Stimulated activated CD4-positive, alpha-beta T cell treated with anti-CD3 and anti-CD28 coated beads, Interleukin-12 subunit alpha, Interleukin-12 subunit beta, amount 100 ng/mL, for 24 hours (primary cell): ENCODE measurements around the gene MFAP3L.
"Not testable (repeated sequence)": the region's sequence is repeated elsewhere in the genome, so short reads cannot be mapped to it uniquely, and the experiment has no call there.

Experiments used
- DNase-seq, 2 experiments: peaks; one replicate each; pipeline ENCODE4 v3.0.0-alpha.2; 2020; ENCODE audit warnings: low read depth in 2 of 2

Gene MFAP3L

DNA sequence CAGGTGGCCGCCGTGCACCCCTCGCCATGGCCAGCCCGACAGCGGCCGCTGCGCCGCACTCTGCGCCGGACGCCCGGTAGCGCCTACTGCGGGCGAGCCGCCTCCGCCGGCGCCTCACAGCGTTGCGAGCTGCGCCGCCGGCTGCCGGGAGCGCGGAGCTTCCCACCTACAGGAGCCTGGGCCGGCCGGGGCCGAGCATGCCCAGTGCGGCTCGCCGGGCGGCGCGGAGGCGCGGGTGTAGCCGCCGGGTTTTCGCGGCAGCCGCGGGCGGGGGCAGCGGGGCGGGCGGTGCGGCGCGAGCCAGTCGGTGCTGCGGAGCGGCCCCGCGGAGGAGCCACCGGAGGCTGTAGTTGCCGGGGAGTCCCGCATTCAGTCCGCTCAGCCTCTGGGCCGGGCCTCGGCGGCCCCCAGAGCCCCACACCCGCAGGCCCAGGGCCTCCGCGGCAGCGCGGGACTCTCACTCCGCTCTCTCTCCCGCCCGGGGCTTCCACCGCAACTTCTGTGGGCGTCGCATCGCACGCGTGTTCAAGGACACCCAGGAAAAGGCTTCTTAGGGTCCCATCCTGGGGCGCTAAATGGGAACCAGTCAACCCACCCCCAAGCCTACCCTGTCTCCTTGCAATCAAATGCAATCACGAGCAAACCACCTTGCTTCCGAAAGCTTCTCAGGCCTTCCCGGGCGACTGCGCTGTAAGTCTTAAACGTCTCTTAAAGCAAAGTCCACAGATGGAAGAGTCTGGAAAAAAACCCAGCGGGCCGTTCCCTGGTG is at the start of gene MFAP3L:
TSS of gene MFAP3L (minus strand) at position 143 of the 769 bp plus-strand sequence. CDS start 20,518 bp downstream, outside the sequence.
- DNase-seq = peak; percentile 64 to 67

DNA sequence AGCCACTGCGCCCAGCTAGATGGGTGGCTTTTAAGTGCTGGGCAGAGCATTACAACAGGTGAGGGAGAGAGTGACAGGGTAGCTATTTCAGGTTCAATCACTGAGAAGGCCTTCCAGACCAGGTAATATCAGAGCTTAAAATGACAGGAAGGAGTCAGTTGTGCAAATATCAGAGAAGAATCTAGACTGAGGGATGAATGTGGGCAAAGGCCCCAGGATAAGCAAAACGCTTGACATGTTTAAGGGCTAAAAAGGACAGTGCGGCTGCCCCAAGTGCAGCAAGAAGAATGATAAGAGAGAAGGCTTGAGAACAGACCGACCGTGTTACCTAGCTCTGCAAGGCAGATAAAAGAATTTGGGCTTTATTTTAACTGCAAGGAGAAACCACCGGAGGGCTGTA is 45.0 kb upstream of the MFAP3L start:
- no peak for DNase-seq

DNA sequence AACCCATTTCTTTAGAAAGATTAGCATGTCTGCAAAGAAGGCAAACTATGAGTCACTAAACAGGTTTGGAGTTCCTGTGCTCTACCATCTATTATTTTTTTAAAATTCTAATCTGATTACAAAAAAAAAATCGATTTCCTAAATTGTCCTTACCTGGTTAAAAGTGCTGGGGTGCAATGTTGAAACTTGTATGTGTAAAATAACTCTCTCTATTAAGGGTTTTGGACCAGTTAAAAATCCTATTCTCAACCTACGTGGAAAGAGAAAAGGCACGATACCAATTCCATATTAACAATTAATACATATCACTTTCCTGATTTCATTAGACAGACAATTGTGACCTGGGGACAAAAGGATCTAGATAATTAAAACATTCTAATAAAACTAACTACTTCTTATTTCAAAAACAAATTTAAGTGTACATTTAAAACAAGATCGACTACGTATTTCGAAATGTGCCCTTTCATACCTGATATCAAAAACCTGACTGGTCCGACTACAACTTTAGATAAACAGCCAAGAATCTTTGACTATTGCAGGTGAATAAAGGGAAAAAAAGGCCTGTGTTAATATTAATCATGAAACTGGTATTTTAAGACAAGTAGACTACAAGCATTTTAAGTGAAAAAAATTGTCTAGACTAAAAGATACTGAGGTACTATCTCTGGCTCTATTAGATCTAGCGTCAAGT is 42.4 kb upstream of the MFAP3L start:
- no peak for DNase-seq

DNA sequence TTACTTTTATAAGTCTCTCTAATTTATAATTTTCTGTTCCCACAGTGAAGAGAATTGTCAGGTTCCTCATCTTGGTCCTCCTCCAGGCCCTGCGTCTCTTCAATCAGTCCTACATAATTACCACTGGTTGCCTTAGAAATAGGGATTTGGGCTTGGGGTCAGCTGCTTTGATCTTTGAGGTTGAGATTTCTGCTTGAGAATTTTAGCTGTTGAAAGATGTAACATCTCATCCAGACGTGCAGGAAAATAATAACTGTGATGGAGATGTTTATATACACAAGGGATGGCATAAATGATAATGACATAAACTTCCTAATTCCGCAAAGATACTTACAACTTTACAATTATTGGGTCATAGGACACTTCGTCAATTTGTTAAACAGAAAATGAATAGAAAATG is 33.2 kb upstream of the MFAP3L start:
- no peak for DNase-seq

DNA sequence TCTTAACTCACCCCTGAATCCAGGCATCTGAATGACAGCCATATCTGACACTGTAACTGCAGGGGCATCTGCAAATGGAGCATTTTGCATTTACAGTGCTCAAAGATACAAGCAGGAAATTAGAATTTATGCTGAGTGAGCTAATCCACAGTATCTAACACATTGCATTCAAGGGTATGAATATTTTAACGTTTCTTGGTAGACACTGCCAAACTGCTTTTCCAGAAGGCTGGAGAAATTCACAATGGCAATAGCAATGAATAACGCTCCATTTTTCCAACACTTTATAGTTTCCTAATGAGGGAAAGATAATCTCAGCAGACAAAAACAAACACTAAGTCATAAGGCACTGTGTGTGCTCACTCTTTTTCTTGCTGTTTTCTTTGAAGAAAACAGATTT is 32.6 kb upstream of the MFAP3L start:
- DNase-seq = no peak

DNA sequence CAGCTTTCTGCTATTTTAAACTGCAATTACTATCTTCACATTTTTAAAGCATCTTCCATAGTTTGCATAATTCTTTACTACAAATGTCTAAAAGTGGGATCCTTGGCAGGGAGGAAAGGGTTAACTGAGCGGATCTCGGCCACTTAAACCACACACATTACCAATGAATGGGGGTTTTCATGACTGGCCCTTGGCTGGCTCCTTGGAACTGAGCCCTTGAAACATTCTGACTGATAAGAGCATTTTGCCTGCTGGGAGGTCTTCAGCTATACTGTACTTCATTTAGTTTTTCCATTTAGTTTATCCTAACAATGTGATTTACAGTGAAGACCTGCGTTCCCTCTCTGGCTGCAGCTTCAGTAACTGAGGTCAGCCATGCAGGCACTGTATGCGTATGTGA is 31.7 kb upstream of the MFAP3L start:
- no peak for DNase-seq

DNA sequence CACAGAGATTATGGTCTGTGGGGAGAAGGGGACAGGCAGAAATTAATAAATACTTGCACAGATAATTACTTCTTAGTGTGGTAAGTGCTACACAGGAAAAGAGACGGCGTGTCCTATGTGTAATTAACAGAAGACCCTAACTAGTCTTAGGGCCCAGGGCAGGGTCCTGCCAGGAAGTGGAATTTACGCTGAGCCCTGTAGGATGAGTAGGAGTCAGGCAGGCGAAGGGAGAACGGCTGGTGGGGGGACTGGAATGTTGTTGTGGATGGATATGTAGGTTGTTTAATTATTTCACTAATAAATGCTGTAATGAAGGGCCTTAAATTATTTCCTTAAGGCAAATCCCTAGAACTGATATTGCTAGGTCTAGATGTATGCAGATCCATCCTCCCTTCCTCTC is 26.7 kb upstream of the MFAP3L start:
- DNase-seq = no peak

DNA sequence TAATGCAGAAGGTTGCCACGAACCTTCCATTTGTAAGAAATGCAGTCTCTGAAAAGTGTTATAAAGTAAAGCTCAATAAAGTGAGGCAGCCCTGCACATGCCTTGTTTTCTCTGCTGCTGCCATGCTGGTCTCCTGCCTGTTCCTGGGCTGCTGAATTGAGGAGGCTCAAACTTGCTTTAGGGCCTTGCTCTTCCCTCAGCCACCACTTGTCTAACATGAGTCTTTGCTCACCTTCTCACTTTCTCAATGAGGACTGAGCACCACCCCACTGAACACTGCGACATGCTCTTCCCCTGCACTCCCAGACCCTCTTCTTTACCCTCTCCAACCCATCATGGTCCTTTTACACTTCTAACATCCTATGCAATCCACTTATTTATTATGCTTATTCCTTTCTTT is 25.2 kb upstream of the MFAP3L start:
- no peak for DNase-seq

DNA sequence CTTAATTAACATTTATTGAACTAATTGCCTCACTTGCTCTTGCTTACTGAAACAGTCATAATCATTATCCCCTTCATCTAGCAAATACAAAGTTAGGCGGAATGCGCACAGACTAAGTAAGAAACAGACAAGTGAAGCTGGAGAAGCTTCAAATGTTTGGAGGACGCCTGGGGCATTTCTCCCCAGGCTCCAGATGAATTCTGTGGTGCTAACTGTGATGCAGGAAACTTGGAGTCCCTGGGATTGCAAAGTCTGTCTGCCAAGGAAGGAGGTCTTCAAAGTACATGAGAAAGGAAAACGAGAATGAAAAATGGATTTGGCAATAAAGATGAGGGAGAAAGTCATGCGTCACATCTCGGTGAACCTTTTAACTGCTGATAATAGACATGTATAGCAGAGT is 23.6 kb upstream of the MFAP3L start:
- no peak for DNase-seq

DNA sequence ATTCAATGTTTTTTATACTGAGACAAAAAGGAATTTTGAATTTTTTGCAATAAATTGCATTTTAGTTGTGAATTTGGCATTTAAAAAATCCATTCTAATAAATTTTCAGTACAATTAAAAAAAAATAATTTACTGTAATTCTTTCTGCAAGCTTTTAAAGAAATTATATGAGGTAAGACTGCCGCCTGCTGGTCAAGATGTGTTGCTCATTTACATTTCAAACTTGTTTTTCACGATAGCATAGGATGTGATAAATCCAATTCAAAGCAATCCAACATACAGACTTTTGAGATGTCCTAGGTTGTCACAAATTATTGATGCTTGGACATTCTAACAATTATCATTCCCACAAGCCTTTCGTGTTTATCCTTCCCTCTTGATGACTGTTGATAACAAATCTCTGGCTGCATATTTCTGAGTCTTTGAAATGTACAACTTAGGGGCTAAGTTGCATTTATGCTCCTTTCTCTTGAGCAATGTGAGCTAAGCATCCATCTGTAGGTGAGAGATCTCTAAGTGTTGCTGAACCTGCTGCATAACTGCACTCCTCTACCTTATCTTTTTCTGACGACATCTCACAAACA is 21.7 kb upstream of the MFAP3L start:
- DNase-seq = peak in 1 of 2 experiments; percentile 43

DNA sequence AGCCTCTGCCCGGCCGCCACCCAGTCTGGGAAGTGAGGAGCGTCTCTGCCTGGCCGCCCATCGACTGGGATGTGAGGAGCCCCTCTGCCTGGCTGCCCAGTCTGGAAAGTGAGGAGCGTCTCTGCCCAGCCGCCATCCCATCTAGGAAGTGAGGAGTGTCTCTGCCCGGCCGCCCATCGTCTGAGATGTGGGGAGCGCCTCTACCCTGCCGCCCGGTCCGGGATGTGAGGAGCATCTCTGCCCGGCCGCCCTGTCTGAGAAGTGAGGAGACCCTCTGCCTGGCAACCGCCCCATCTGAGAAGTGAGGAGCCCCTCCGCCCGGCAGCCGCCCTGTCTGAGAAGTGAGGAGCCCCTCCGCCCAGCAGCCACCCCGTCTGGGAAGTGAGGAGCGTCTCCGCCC is 20.0 kb upstream of the MFAP3L start:
- DNase-seq = not testable (repeated sequence)

DNA sequence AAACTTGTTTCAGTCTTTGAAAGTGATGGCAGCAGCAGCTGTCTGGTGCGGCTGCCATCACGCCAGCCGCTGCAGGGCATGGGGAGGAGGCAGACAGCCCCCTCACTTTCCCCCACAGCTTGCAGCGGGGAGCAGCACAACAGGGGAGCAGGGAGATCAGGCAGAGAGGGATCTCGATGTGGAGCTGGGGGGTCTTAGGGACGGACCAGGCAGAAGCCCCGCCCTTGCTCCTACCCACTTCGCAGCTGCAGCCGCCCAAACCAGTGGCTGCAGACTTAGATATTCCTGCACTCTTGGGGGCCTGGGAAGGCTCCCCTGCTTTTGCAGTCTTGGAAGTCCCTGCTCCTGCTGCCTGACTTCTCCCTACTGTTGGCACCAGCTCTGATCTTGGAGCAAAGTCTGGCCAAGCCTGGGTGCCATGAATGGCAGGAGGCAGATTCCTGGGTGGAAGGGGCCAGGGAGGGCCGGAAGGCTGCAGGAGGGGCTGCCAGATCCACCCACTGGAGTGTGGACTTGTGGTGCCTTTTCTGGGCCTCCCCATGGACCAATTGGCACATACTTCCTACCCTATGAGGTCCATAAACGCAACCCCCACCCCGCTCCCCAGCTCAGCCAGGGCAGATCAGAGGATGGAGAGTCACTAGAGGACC is 14.0 kb upstream of the MFAP3L start:
- DNase-seq = no peak

DNA sequence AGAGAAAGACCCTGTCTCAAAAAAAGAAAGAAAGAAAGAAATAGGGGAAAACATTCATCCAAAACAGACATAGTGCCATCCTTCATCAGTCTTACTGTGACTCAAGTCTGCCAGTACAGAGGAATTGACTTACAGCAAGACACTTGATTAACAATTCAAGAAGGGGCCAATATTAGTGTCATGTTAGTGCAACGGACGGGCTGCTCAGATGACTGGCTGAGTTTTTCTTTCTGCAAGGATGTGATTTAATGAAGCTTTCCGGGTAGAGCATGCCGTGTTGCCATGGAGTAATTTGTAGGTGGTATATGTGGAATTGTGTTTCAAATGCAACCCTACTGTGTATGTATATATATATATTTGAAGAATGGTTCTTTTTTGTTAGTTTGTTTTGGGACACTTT is 12.6 kb upstream of the MFAP3L start:
- DNase-seq = no peak

DNA sequence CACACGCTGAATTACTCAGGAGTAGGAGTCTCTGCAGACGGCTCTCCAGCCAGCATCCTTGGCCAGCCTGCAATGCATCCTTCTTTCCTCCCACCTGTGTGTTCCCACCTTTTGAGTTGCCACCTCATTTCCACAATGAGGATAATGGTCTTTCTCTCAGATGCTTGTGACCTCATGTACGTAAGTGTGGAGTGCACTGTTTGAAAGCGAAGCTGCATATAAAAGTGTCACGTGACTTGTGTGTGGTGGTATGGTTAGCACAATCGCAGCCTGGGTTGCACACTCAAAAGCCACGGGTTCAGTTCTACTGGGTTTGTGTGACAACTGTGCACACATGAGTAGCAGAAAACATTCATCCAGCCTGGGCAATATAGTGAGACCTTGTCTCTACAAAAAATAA is 12.0 kb upstream of the MFAP3L start:
- no peak for DNase-seq

DNA sequence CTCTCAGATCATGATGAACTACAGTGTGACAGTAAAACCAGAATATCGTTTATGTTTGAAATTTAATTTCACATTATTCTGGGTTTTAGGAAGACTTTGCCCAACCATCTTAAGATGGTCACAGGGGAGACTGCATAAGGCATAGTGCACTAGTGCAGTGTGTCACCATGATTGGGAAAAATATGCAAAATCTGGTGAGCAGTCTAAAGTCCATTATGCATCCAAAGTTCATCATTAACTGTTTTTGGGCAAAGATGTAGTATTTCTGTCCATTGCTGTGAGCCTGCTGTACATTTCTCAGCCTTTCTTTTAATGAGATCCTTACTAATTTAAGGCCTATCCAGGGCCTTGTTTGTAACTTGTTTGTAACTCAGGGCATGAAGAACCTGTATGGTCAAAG is 11.3 kb upstream of the MFAP3L start:
- DNase-seq = no peak

DNA sequence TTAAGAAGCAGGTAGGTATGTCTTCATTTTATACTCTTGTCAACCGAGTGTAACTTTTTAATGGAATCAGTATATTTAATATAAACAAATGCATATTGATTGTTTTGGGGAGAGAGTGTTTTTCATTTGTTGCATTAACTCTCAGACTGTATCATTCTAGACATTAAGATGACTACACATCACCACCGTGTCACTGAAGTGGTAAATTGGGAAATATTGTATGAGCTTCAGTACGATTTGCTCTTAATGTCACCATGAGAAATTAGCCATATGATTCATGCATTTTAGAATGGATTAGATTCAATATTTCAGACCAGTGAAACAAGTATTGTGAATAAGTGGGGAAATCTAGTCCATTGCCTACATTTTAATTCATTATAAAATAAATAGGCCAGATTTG is 9.7 kb upstream of the MFAP3L start:
- DNase-seq = no peak

DNA sequence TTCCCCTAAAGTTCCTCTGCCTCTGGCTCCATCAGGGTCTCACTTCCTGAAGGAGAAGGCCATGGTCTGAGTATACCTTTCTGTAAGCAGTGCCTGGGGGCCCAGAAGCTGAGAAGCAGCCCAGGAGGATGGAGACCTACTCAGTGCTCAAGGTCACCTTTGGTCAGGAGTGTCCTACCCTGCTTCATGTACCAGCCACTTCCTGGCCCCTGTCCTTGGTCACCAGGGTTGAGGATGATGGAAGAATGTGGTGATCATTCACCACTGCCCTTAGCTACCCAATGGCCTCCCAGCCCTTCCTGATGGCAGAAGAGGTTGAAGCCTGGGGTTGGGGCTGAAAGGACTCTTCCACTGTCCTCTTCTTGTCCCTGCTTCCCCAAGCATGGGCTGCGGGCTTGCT is 9.0 kb upstream of the MFAP3L start:
- DNase-seq = no peak

DNA sequence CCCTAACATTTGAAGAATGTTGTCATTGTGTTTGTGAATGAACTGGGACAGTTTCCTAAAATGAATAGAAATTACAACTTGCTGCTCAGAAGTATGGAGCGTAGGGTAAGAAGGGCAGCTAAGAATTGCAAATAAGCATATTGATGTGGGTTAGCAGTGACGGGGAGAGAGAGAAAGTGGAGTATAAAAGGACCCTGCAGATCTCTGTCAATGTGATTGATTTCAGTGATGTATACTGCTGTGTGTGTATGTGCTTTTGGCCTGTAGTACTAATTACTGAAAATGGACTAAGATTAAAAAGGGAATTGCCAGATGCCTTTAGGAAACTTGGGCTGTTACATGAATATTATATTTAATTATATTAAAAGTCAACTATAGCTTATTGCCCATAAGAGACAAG is 7.8 kb upstream of the MFAP3L start:
- DNase-seq = no peak

DNA sequence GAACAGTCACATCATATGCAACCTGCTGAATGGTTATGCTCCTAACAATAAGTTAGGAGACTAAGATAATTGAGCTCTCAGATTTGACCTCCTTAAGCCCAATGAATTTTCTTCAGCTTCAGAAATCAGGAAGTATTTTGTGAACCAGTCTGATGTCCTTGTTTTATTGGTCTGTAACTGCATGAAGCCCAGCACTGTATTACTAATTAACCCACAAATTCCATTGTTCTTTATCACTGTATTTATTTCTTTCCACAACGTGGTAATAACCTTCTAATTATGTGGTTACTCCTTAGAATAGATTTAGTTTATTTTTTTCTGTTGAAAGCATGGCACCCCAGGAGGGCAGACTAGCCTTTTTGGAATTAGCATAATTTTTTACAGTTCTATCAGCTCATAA is 3.9 kb upstream of the MFAP3L start:
- DNase-seq = no peak

DNA sequence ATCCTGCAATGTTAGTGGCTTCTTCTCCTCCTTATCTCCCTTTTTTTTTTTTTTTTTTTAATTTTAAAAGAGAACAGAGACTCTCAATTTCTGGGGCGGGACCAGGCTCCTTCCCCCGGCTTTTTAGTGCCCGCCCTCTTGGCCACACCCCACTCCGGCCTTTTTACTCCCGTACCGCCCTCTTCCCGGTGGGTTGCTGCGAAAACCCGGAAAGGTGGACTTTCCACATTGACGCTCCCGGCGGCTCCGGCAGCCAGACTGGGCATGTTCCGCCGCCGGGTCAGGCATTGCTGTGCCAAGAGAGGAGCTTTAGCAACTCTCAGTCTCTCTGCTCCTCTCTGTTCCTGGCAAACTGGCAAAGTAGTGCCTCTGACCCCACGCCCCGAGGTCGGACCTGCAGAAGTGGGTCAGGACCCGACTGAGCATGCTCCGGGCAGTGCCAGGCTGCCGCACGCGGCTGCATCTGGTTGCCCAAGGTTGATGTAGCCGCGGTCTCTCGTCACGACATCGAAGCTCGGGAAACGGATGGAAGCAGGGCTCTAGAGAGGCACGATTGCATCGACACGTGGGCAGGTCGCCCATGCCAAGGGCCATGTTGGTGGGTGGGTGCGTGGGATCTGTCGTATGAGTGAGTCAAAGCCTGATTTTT is 1.1 kb upstream of the MFAP3L start:
- DNase-seq = peak; percentile 81 to 93

DNA sequence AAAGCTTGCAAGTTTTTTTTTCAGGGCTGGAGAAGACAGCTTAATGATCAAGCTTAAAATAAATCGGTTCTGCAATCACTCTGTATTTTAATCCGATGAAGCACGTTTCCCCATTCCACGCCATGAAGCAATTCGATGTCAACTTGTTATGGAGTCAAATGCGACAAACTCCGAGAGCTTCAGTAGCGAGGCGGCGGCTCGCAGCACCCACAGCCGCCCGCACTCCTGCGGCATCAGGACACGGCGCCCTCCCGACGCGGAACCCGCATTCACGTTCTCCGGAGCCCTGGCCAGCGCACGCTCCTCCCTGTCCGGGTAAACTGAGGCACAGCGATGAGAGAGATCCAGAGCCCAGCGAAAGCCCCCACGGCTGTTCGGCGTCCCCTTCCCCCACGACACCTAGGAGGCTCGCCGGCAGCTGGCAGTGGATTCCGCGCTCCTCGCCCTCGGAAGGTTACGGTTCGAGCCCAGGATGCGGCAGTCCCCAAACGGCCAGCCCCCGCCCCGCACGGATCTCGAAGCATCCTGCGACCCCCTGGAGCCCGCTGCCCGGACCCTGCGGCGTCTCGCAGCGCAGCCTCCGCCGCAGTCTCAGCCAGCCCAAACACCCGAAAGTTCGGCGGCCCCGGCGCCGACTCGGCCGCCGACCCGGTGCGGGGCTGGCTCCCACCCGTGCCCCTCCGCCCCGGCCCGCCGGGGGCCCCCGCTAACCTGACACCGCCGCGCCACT is 507 bp downstream of the MFAP3L start:
- peak in 1 of 2 experiments; percentile 4 for DNase-seq
